SK-N-MC (cell line): ENCODE measurements around the gene ELOVL6.

ENCODE experiments used
- EZH2 ChIP-seq: fragments of 200-600 bp; sonication (generic); IDR thresholded peaks from one replicate; pipeline ENCODE4 v1.6.1; 2017; ENCODE audit warnings: antibody characterized with exemption
- FOXP2 ChIP-seq: optimal IDR thresholded peaks from 2 replicates; pipeline ENCODE3; 2011; ENCODE audit warnings: mild to moderate bottlenecking, moderate library complexity; ENCODE audit not compliant: insufficient read depth; ENCODE audit errors: extremely low read length, control extremely low read depth
- POLR2AphosphoS5 ChIP-seq: IDR thresholded peaks from 2 replicates; pipeline ENCODE4 v1.6.1; 2012; ENCODE audit warnings: mild to moderate bottlenecking, low read depth, low read length, borderline replicate concordance

GRCh38 chr4:110046588-110047049 is 151.8 kb downstream of the ELOVL6 start:
- TF ChIP-seq POLR2AphosphoS5 (no peak), EZH2 (no peak), FOXP2 (no peak)
